Eye (tissue), 1 donor: ENCODE results near the gene PHF2.

Experiments used
- DNase-seq: peaks from one replicate; pipeline ENCODE4 v3.0.0-alpha.2; 2015

The PHF2 gene

GRCh38 chr9:93587651-93588347 lies 11.4 kb downstream of the PHF2 start:
- no peak for DNase-seq

DNA sequence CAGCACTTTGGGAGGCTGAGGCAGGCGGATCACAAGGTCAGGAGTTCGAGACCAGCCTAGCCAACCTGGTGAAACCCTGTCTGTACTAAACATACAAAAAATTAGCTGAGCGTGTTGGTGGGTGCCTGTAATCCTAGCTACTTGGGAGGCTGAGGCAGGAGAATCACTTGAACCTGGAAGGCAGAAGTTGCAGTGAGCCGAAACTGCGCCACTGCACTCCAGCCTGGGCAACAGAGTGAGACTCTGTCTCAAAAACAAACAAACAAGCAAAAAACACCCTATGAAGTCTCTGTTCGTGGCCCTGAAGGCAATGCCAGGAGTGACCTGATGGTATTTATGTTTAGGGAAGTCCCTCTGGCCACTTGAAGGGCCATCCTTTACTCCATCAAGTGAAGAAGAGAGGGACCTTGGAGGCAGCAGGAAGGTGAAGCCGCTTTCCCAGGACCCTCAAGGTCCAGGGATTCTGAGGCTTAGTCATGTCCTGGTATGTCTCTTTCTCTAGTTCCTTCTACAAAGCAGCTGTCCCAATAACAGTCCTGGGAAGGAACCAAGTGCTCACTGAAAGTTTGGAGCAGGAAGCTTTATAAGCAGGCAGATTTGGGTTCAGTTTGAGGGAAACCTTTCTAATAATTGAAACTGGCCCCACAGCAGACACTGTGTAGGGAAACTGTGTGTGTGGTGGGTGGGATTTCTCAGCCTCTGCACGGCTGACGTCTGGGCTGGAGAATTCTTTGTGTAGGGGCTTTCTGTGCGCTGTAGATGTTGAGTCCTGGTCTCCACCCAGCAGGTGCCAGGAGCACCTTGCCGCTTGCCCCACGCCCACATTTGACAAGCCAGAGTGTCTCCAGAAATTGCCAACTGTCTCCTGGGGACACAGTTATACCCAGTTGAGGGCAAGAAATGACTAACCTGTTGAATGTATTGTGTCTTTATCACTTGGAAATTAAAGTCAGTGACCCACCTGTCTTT lies 12.5 kb downstream of the PHF2 start:
- DNase-seq: no peak

DNA sequence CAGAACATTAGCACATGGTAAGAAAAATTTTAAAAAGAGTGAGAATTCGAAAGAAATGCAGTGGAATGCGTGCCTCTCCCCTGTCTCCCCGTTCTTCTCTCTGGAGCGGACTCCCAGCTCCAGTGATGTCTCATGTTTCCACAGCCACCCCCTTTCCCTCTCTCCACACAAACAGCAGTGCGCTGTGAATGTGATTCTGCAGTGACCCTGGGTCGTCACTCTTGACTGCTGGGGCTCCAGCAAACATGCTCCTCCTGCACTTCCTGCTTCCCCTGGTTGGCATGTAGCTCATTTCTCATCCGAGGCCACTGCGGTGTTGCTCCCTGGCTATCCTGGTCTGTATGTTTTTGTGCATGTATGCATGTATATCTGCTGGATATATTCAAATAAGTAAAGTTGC lies 13.3 kb downstream of the PHF2 start:
- peak; percentile 56 for DNase-seq

- DNase-seq: no peak
These were observed 14.3 kb downstream of the PHF2 start for GRCh38 chr9:93590609-93591234.

DNA sequence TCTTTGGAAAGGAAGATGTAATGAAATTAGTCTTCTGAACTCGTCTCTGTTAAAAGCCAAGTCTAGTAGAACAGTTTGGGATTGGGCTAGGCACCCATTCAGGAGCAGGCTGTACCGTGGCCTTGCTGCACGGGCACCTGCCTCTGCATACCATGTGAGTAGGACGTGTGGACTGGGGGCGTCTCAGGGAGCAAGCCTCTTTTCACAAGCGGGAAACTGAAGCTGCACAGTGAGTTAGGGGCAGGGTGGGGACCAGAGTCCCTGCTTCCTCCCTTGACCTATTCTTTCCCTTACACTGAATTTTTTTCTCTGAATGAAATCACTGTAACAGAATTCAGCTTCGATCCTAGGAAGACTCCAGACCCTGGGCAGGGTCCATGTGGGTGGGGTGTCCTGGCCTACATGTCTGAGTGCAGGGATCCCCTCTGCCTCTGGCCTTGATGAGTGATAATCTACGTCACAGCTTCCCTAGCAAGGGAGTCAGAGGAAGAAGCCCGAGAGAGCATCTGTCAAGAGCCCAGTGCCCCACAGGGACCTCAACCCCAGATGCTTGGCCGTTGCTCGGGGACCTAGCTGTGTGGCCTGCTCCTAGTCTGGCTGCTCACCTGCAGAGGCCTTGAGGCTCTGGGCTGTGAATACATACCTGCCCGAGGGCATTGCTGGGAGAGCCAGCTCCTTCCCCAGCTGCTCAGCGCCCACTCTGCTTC lies 15.1 kb downstream of the PHF2 start:
- DNase-seq: no peak

GRCh38 chr9:93592008-93592642 lies 15.7 kb downstream of the PHF2 start:
- no peak for DNase-seq

GRCh38 chr9:93592643-93593021 lies 16.2 kb downstream of the PHF2 start:
- no peak for DNase-seq

DNA sequence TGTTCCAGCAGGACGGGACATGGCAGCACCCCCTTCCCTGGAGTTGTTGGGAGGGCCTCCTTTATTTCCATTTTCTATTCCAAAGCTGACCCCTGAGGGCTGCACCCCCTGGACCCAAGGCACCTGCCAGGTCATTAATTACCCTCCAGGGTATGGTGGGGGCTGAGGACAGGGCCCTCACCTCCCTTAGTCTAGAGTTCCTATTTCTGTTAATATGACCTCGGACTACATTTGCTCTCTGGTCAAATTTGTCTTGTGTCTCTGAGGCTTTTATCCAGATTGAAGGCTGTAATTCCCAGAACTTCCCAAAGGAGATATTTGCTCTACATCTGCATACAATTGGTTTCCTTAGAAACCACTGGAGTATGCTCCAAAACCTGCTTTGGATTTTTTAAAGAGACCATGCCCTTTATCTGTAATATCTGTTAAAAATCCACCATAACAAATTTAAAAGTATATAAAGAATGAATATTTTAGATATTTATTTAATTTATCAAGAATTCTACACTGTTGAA lies 16.8 kb downstream of the PHF2 start:
- DNase-seq: no peak

DNA sequence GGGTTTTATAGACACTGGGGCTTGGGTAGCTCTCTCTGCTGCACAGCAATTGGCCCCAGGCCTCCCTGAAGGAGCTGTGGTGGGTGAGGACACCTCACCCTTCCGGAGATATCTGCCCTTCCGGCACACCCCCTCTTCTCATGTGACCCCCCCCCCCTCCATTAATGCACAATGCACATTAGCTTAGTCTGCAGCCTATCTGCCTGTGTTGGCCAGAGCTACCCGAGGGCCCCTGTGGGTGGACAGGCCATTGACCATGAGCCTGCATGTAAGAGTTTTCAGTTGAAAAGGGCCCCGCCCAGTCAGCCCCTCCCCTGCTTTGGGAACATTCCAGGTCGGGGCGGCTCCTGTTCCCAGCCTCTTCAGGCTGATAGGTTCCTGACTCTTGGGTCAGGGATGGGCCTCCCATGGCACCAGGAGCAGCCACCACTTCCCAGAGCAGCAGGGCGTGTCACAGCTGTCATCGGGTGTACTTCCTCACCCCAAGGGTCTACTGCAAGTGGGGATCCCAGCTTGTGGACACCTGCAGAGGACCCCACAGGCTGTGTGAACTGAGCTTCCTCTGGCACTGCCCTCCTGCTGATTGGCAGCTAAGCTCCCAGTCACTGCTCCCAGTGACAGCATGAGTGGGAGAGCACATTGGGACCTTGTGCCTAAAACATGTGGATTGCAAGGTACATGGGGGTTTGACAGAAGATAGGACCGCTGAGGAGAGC lies 17.8 kb downstream of the PHF2 start:
- no peak for DNase-seq

DNA sequence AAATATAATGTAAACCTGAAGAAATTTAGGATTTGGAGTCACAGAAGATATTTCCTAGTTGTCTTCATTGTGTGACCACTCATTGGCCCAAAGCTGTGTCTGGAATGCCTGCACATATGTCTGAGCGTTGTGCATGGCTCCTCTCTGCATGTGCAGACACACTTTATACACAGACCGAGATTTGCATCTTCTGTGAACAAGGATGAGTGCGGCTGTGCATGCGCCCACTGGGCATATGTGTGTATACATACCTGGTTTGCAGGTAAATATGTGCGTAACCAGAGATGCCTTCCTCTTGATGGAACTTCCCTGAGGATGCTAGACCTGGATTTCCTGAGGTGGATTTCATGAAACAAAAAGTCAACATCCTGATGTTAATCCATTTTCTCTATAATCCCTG lies 19.1 kb downstream of the PHF2 start:
- DNase-seq: no peak

GRCh38 chr9:93595861-93596365 lies 19.5 kb downstream of the PHF2 start:
- no peak for DNase-seq

- no peak for DNase-seq
These were observed 20.0 kb downstream of the PHF2 start for GRCh38 chr9:93596399-93596798.

DNA sequence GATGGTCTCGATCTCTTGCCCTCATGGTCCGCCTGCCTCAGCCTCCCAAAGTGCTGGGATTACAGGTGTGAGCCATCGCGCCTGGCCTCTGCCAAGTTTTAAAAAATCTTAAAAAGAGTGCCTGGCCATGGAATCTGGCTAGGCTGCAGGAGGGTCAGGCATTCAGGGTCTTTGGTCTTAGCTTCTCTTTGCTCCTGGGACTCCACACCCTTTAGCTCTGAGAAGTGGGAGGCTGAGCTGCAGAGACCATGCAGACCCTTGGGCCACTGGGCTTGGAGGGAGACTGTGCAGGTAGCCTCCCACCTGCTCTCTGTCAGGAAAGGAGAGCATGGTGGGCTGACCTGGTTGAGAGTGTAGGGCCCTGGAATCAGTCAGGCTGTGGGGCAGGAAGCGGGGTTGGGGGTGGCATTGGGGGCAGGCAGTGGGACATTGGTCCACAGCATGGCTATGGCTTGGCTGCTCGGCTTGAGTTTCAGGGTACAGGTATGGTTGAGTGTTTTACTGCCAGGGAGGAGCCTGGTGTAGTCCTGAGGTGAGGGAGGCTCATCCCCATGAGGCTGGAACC lies 20.8 kb downstream of the PHF2 start:
- no peak for DNase-seq

- peak; percentile 35 for DNase-seq
These were observed 21.7 kb downstream of the PHF2 start for GRCh38 chr9:93597871-93598646.

GRCh38 chr9:93598647-93599241 lies 22.4 kb downstream of the PHF2 start:
- no peak for DNase-seq

DNA sequence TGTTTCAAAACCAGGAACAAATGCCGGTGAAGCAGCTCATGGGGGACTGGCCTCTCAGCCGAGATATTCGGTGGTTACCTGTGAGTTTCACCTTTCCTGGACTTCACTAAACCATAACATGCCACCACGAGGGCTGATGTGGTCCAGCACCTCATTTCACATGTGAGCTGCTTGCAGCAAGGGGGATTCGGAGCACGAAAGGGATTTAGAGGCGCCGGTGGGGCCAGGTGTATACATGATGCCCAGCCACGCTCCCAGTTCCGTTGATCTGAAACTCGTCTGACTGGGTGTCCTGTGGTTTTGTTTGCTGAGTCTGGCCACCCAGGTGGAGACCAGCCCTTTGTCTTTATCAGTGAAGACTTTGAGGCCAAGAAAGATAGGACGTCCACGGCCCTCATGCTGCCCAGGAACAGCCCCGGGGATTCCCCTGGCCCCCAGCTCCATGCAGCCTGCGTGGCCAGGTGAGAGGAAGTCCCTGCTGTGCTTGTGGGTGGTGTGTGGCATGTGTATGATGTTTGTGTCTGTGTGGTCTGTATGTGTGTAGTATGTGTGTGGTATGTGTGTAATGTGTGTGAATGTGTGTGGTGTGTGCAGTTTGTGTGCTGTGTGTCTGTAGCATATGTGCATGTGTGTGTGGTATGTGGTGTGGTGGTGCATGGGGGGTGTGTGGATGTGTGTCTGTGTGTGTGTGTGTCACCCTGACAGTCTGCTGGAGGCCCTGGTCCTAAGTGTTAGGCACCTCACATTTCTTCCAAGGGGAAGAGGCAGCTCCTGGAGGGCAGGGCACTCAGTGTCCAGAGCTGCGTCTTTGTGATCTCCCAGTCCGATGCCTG lies 23.4 kb downstream of the PHF2 start:
- no peak for DNase-seq

GRCh38 chr9:93600504-93600903 lies 24.1 kb downstream of the PHF2 start:
- no peak for DNase-seq

GRCh38 chr9:93601063-93601462 lies 24.7 kb downstream of the PHF2 start:
- DNase-seq: no peak

- DNase-seq: no peak
These were observed 25.3 kb downstream of the PHF2 start for GRCh38 chr9:93601666-93602065.
